Naive thymus-derived CD4-positive, alpha-beta T cell (primary cell): ENCODE results near the gene EFHC2. TPM values are rescaled to one million over a fixed set of nuclear protein-coding genes. Genes with fewer than 3 reads are reported as not detected.

Source experiments
- ATAC-seq: fragments of 150-1000 bp; cut with Tn5 transposase; 2 replicates; pipeline ENCODE4 v1.10.0; 2021; ENCODE audit warnings: mild to moderate bottlenecking, moderate library complexity
- CTCF ChIA-PET: fragments of 350-600 bp; sonication (Branson Sonifier 250); formaldehyde crosslinking; loops from one replicate; lab custom pipeline; 2021; ENCODE audit warnings: antibody characterized with exemption; lab: Charles Lee
- POLR2A ChIA-PET: fragments of 350-600 bp; sonication (Branson Sonifier 250); formaldehyde crosslinking; loops from one replicate; lab custom pipeline; 2021; ENCODE audit warnings: antibody characterized with exemption, inconsistent platforms; lab: Charles Lee
- DNase-seq, 9 donors: peaks; one replicate each; pipeline versions ENCODE4 v3.0.0 to v3.0.0-alpha.2; 2020 to 2022; ENCODE audit warnings: mixed read lengths in 1 of 9
- H3K27ac ChIP-seq: one replicate; pipeline ENCODE4 v1.7.0; 2013; ENCODE audit warnings: mild to moderate bottlenecking, low read depth, low read length, moderate library complexity
- H3K27me3 ChIP-seq, 2 donors: one replicate each; pipeline ENCODE4 v1.7.0; 2013; ENCODE audit warnings: low read length in 2 of 2, mild to moderate bottlenecking in 2 of 2, moderate library complexity in 2 of 2; ENCODE audit not compliant: control insufficient read depth in 2 of 2, insufficient read depth in 2 of 2
- H3K36me3 ChIP-seq, 3 experiments: 1 replicate in 2 of 3; 2 replicates in 1 of 3; pipeline ENCODE4 v1.7.0; 2013; ENCODE audit warnings: low read length in 3 of 3, mild to moderate bottlenecking in 3 of 3, moderate library complexity in 1 of 3; ENCODE audit not compliant: insufficient read depth in 3 of 3, control insufficient read depth in 2 of 3
- H3K4me1 ChIP-seq, 2 donors: one replicate each; pipeline ENCODE4 v1.7.0; 2013; ENCODE audit warnings: low read length in 2 of 2, mild to moderate bottlenecking in 2 of 2, moderate library complexity in 1 of 2; ENCODE audit not compliant: control insufficient read depth in 2 of 2, insufficient read depth in 2 of 2
- H3K4me3 ChIP-seq: 2 replicates; pipeline ENCODE4 v1.7.0; 2013; ENCODE audit warnings: mild to moderate bottlenecking, low read length
- H3K9me3 ChIP-seq, 3 experiments: 1 replicate in 2 of 3; 2 replicates in 1 of 3; pipeline ENCODE4 v1.7.0; 2013; ENCODE audit warnings: low read length in 3 of 3; ENCODE audit not compliant: control insufficient read depth in 2 of 3
- H3K27ac Mint-ChIP-seq, 9 donors: one replicate each; pipeline ENCODE4 v1.8.0; 2020 to 2022; ENCODE audit warnings: mixed read lengths in 9 of 9, mild to moderate bottlenecking in 8 of 9, moderate library complexity in 5 of 9, inconsistent platforms in 2 of 9
- H3K27me3 Mint-ChIP-seq, 5 donors: one replicate each; pipeline ENCODE4 v1.8.0; 2021 to 2022; ENCODE audit warnings: mixed read lengths in 5 of 5, mild to moderate bottlenecking in 1 of 5
- H3K36me3 Mint-ChIP-seq, 5 donors: one replicate each; pipeline ENCODE4 v1.8.0; 2020 to 2022; ENCODE audit warnings: mixed read lengths in 5 of 5, mild to moderate bottlenecking in 3 of 5, inconsistent platforms in 1 of 5
- H3K4me1 Mint-ChIP-seq, 7 donors: one replicate each; pipeline ENCODE4 v1.8.0; 2020 to 2022; ENCODE audit warnings: mixed read lengths in 7 of 7, mild to moderate bottlenecking in 3 of 7, inconsistent platforms in 1 of 7
- H3K4me3 Mint-ChIP-seq, 10 donors: one replicate each; pipeline ENCODE4 v1.8.0; 2020 to 2022; ENCODE audit warnings: mild to moderate bottlenecking in 10 of 10, mixed read lengths in 10 of 10, moderate library complexity in 6 of 10, inconsistent platforms in 2 of 10
- H3K9me3 Mint-ChIP-seq, 11 donors: one replicate each; pipeline ENCODE4 v1.8.0; 2020 to 2022; ENCODE audit warnings: mixed read lengths in 11 of 11, mild to moderate bottlenecking in 4 of 11, inconsistent platforms in 1 of 11, moderate library complexity in 1 of 11
- intact Hi-C, 2 donors: fragments of 100-400 bp; cut with micrococcal nuclease; formaldehyde crosslinking; loops; one replicate each; pipeline ENCODE4 v1.15.1; 2023
- polyA plus RNA-seq, 2 donors: library from polyadenylated mRNA; unstranded; fragments of 300-500 nt; fragmentation: Illumina TruSeq; gene quantifications; one replicate each; pipeline ENCODE4 v1.2.3, GENCODE V29; 2021
- total RNA-seq, 6 experiments: library from RNA in 5 of 6; stranded (reverse) in 5 of 6; gene quantifications; 1 replicate in 5 of 6; 2 replicates in 1 of 6; pipeline ENCODE4 v1.2.3 and lab custom pipeline; 2021 to 2026

The EFHC2 gene
- total and polyA plus RNA-seq, 7 experiments from 2014 or later, result 0.31 to 3.3 (median 2.1) TPM

GRCh38 chrX:44319550-44319949, 23.9 kb downstream of the EFHC2 start:
- peaks cover 0 to 11% (median 0%) of the 10 kb centered on the region in 11 donors for H3K9me3 Mint-ChIP-seq
- POLR2A ChIA-PET, result no interaction called here

GRCh38 chrX:44317181-44317580, 26.3 kb downstream of the EFHC2 start:
- ATAC-seq (no peak), DNase-seq (no peak)
- Mint-ChIP-seq H3K4me1 (peaks cover 8 to 42% (median 28%) of the 10 kb centered on the region in 7 donors), H3K27ac (no peak overlapping the region), H3K4me3 (no peak overlapping the region), H3K9me3 (peaks cover 0 to 5% (median 0%) of the 10 kb centered on the region in 11 donors), H3K27me3 (no peaks in the 10 kb centered on the region), H3K36me3 (peaks cover 0 to 5% (median 5%) of the 10 kb centered on the region in 5 donors)
- Histone ChIP-seq H3K4me1 (peaks cover 0 to 6% of the 10 kb centered on the region in 2 donors), H3K9me3 (no peaks in the 10 kb centered on the region), H3K27me3 (no peaks in the 10 kb centered on the region), H3K4me3 (no peak overlapping the region), H3K36me3 (no peaks in the 10 kb centered on the region), H3K27ac (no peak overlapping the region)
- intact Hi-C loops, result no loop called here
- ChIA-PET POLR2A (no interaction called here), CTCF (no interaction called here)

More at GRCh38 chrX:44319550-44319949, 23.9 kb downstream of the EFHC2 start:
- Histone ChIP-seq H3K36me3 (no peaks in the 10 kb centered on the region), H3K9me3 (no peaks in the 10 kb centered on the region), H3K27ac (no peak overlapping the region), H3K4me3 (no peak overlapping the region), H3K27me3 (no peaks in the 10 kb centered on the region), H3K4me1 (peaks cover 0 to 7% of the 10 kb centered on the region in 2 donors)
- Mint-ChIP-seq H3K27me3 (no peaks in the 10 kb centered on the region), H3K4me1 (peaks cover 2 to 36% (median 23%) of the 10 kb centered on the region in 7 donors), H3K27ac (no peak overlapping the region), H3K36me3 (peaks cover 0 to 5% (median 5%) of the 10 kb centered on the region in 5 donors), H3K4me3 (no peak overlapping the region)
- intact Hi-C loops, result no loop called here
- DNase-seq (no peak), ATAC-seq (no peak)
- CTCF ChIA-PET, result no interaction called here

- CTCF ChIA-PET, result no interaction called here
- DNase-seq (no peak), ATAC-seq (no peak)
- POLR2A ChIA-PET, result no interaction called here
- Histone ChIP-seq H3K9me3 (no peaks in the 10 kb centered on the region), H3K27me3 (no peaks in the 10 kb centered on the region), H3K4me1 (peaks cover 0 to 6% of the 10 kb centered on the region in 2 donors), H3K27ac (no peak overlapping the region), H3K36me3 (no peaks in the 10 kb centered on the region), H3K4me3 (no peak overlapping the region)
- Mint-ChIP-seq H3K27me3 (no peaks in the 10 kb centered on the region), H3K4me3 (peak overlapping the region in 4 of 10 donors; percentile 2 to 71 (median 28)), H3K4me1 (peaks cover 6 to 42% (median 17%) of the 10 kb centered on the region in 7 donors), H3K9me3 (peaks cover 0 to 2% (median 0%) of the 10 kb centered on the region in 11 donors), H3K27ac (peak overlapping the region in 7 of 9 donors; percentile 4 to 71 (median 12)), H3K36me3 (peaks cover 0 to 8% (median 0%) of the 10 kb centered on the region in 5 donors)
- intact Hi-C loops, result no loop called here
Observed at GRCh38 chrX:44314808-44315207, 28.7 kb downstream of the EFHC2 start.

- no peaks in the 10 kb centered on the region for H3K27me3 Mint-ChIP-seq
- CTCF ChIA-PET, result no interaction called here
- Histone ChIP-seq H3K36me3 (no peaks in the 10 kb centered on the region), H3K27me3 (no peaks in the 10 kb centered on the region), H3K27ac (no peak overlapping the region), H3K4me1 (peaks cover 0 to 6% of the 10 kb centered on the region in 2 donors), H3K9me3 (no peaks in the 10 kb centered on the region), H3K4me3 (no peak overlapping the region)
- intact Hi-C loops, result no loop called here
- peak overlapping the region in 6 of 10 donors; percentile 2 to 71 (median 29) for H3K4me3 Mint-ChIP-seq
- peak overlapping the region in 7 of 9 donors; percentile 4 to 71 (median 12) for H3K27ac Mint-ChIP-seq
- H3K4me1 Mint-ChIP-seq, result peaks cover 6 to 39% (median 17%) of the 10 kb centered on the region in 7 donors
- POLR2A ChIA-PET, result no interaction called here
- H3K36me3 Mint-ChIP-seq, result peaks cover 0 to 8% (median 0%) of the 10 kb centered on the region in 5 donors
- DNase-seq, result no peak
- peaks cover 0 to 2% (median 0%) of the 10 kb centered on the region in 11 donors for H3K9me3 Mint-ChIP-seq
- peak; percentile 86 for ATAC-seq
Observed at GRCh38 chrX:44314259-44314734, 29.2 kb downstream of the EFHC2 start.

- no peaks in the 10 kb centered on the region for H3K27me3 Mint-ChIP-seq
- Histone ChIP-seq H3K4me3 (no peak overlapping the region), H3K27ac (no peak overlapping the region), H3K36me3 (no peaks in the 10 kb centered on the region), H3K9me3 (no peaks in the 10 kb centered on the region), H3K4me1 (peaks cover 0 to 6% of the 10 kb centered on the region in 2 donors), H3K27me3 (no peaks in the 10 kb centered on the region)
- peaks cover 0 to 2% (median 0%) of the 10 kb centered on the region in 11 donors for H3K9me3 Mint-ChIP-seq
- no peak overlapping the region for H3K4me3 Mint-ChIP-seq
- intact Hi-C loops, result no loop called here
- peaks cover 0 to 8% (median 0%) of the 10 kb centered on the region in 5 donors for H3K36me3 Mint-ChIP-seq
- no peak overlapping the region for H3K27ac Mint-ChIP-seq
- POLR2A ChIA-PET, result no interaction called here
- DNase-seq (no peak), ATAC-seq (no peak)
- peaks cover 6 to 39% (median 17%) of the 10 kb centered on the region in 7 donors for H3K4me1 Mint-ChIP-seq
- CTCF ChIA-PET, result no interaction called here
Observed at GRCh38 chrX:44312421-44312820, 31.1 kb downstream of the EFHC2 start.

- peaks cover 0 to 6% of the 10 kb centered on the region in 2 donors for H3K4me1 ChIP-seq
- H3K9me3 Mint-ChIP-seq, result no peaks in the 10 kb centered on the region
- intact Hi-C loops, result no loop called here
- H3K4me1 Mint-ChIP-seq, result peaks cover 5 to 39% (median 17%) of the 10 kb centered on the region in 7 donors
- H3K27ac ChIP-seq, result no peak overlapping the region
- peak overlapping the region in 3 of 10 donors; percentile 60 to 80 (median 72) for H3K4me3 Mint-ChIP-seq
- H3K27me3 Mint-ChIP-seq, result no peaks in the 10 kb centered on the region
- no peaks in the 10 kb centered on the region for H3K36me3 ChIP-seq
- peak overlapping the region in 1 of 9 donors; percentile 62 for H3K27ac Mint-ChIP-seq
- H3K9me3 ChIP-seq, result no peaks in the 10 kb centered on the region
- H3K27me3 ChIP-seq, result no peaks in the 10 kb centered on the region
- ChIA-PET POLR2A (no interaction called here), CTCF (no interaction called here)
- H3K36me3 Mint-ChIP-seq, result peaks cover 0 to 3% (median 0%) of the 10 kb centered on the region in 5 donors
- ATAC-seq (no peak), DNase-seq (no peak)
- no peak overlapping the region for H3K4me3 ChIP-seq
Observed at GRCh38 chrX:44310227-44310626, 33.2 kb downstream of the EFHC2 start.

- no peak overlapping the region for H3K27ac Mint-ChIP-seq
- no peaks in the 10 kb centered on the region for H3K9me3 Mint-ChIP-seq
- ATAC-seq (no peak), DNase-seq (no peak)
- H3K4me1 Mint-ChIP-seq, result peaks cover 0 to 28% (median 9%) of the 10 kb centered on the region in 7 donors
- H3K36me3 ChIP-seq, result no peaks in the 10 kb centered on the region
- intact Hi-C loops, result loop anchor here in 1 of 2 donors (5.0 to 10.0 kb wide), 2 partner anchors 33 to 194 kb away; partner anchors contain the start of gene EFHC2
- no peak overlapping the region for H3K4me3 ChIP-seq
- H3K27ac ChIP-seq, result no peak overlapping the region
- CTCF ChIA-PET, result no interaction called here
- no peaks in the 10 kb centered on the region for H3K9me3 ChIP-seq
- H3K27me3 ChIP-seq, result no peaks in the 10 kb centered on the region
- no peaks in the 10 kb centered on the region for H3K27me3 Mint-ChIP-seq
- H3K36me3 Mint-ChIP-seq, result peaks cover 0 to 3% (median 0%) of the 10 kb centered on the region in 5 donors
- POLR2A ChIA-PET, result interaction anchor here (0.5 to 1.1 kb wide), 2 partner anchors 66 to 741 kb away, joined by 3 read pairs; no protein-coding TSS in a partner anchor
- H3K4me1 ChIP-seq, result no peaks in the 10 kb centered on the region
- no peak overlapping the region for H3K4me3 Mint-ChIP-seq
Observed at GRCh38 chrX:44308869-44309268, 34.6 kb downstream of the EFHC2 start.
